ENCODE measurements around the gene S100A5. TPM values are rescaled to one million over a fixed set of nuclear protein-coding genes. Genes with fewer than 3 reads are reported as not detected.
A peak's percentile ranks its signal among the peaks of the same experiment; 100 is the strongest.

The S100A5 gene
- total RNA-seq, 3 donors from 2014 or later, result not detected

- Histone ChIP-seq H3K9me3 (no peaks in the 10 kb centered on the region), H3K36me3 (no peaks in the 10 kb centered on the region), H3K4me3 (no peak overlapping the region), H3K27ac (peak overlapping the region; percentile 89 to 94), H3K27me3 (no peaks in the 10 kb centered on the region), H3K4me1 (peaks cover 5 to 38% of the 10 kb centered on the region in 2 donors)
- DNase-seq (ENCODE audit: low spot score in 2 of 2), result no peak
- no peak for TF ChIP-seq POLR2AphosphoS5 (IDR thresholded peaks at IDR 0.05)
- no peak for TF ChIP-seq CTCF (IDR thresholded peaks at IDR 0.05)
- no peak for TF ChIP-seq POLR2A (IDR thresholded peaks at IDR 0.05)
- intact Hi-C loops (cut with DNase I; ENCODE audit: low total_unique reads), result no loop called here
These were observed 9.1 kb upstream of the S100A5 start for GRCh38 chr1:153549741-153550397.

- Histone ChIP-seq H3K27me3 (no peaks in the 10 kb centered on the region), H3K4me3 (peak within 1 kb of the TSS in 1 of 3 donors; percentile 7), H3K27ac (peak within 1 kb of the TSS; percentile 89 to 94), H3K4me1 (peaks cover 11 to 40% of the 10 kb centered on the region in 2 donors), H3K9me3 (no peaks in the 10 kb centered on the region), H3K36me3 (no peaks in the 10 kb centered on the region)
- intact Hi-C loops (cut with DNase I; ENCODE audit: low total_unique reads), result no loop called here
- TF ChIP-seq CTCF (IDR thresholded peaks at IDR 0.05), result peak in 1 of 3 donors; percentile 9
- peak; percentile 16 to 73 (median 65) for TF ChIP-seq POLR2AphosphoS5 (IDR thresholded peaks at IDR 0.05)
- TF ChIP-seq POLR2A (IDR thresholded peaks at IDR 0.05), result no peak
- DNase-seq (ENCODE audit: low spot score in 2 of 2), result no peak
These were observed 8.3 kb upstream of the S100A5 start, which contains the start of gene S100A3 for GRCh38 chr1:153548722-153549688. TSS of gene S100A3 (minus strand) at chr1:153549258. CDS start at chr1:153548485, 773 bp downstream.

GRCh38 chr1:153547560-153548551 is 7.1 kb upstream of the S100A5 start:
- H3K36me3 ChIP-seq, result no peaks in the 10 kb centered on the region
- intact Hi-C loops (cut with DNase I; ENCODE audit: low total_unique reads), result no loop called here
- no peaks in the 10 kb centered on the region for H3K9me3 ChIP-seq
- H3K27me3 ChIP-seq, result no peaks in the 10 kb centered on the region
- peaks cover 11 to 42% of the 10 kb centered on the region in 2 donors for H3K4me1 ChIP-seq
- DNase-seq (ENCODE audit: low spot score in 2 of 2), result no peak
- H3K27ac ChIP-seq, result peak overlapping the region; percentile 89 to 94
- no peak for TF ChIP-seq POLR2A (IDR thresholded peaks at IDR 0.05)
- no peak overlapping the region for H3K4me3 ChIP-seq

GRCh38 chr1:153546796-153547559 is 6.2 kb upstream of the S100A5 start:
- H3K4me3 ChIP-seq, result peak overlapping the region in 2 of 3 donors; percentile 56 to 62
- no peak for DNase-seq (ENCODE audit: low spot score in 2 of 2)
- no peaks in the 10 kb centered on the region for H3K27me3 ChIP-seq
- peaks cover 11 to 42% of the 10 kb centered on the region in 2 donors for H3K4me1 ChIP-seq
- H3K27ac ChIP-seq, result peak overlapping the region; percentile 89 to 94
- no peaks in the 10 kb centered on the region for H3K9me3 ChIP-seq
- intact Hi-C loops (cut with DNase I; ENCODE audit: low total_unique reads), result no loop called here
- TF ChIP-seq CTCF (IDR thresholded peaks at IDR 0.05), result no peak
- no peak for TF ChIP-seq POLR2A (IDR thresholded peaks at IDR 0.05)
- TF ChIP-seq POLR2AphosphoS5 (IDR thresholded peaks at IDR 0.05), result no peak
- H3K36me3 ChIP-seq, result no peaks in the 10 kb centered on the region

Measured in breast epithelium (tissue), 4 donors.